ENCODE measurements around the gene RHOB.
"Not testable (repeated sequence)": the region's sequence is repeated elsewhere in the genome, so short reads cannot be mapped to it uniquely, and the experiment has no call there.

Gene RHOB

GRCh38 chr2:20410556-20411277 lies 36.2 kb upstream of the RHOB start:
- no peaks in the 10 kb centered on the region for H3K36me3 ChIP-seq (ENCODE audit: control insufficient read depth, insufficient read depth, low read length)
- no peaks in the 10 kb centered on the region for H3K9me3 ChIP-seq (ENCODE audit: control insufficient read depth, low read length)
- no peak overlapping the region for H3K4me2 ChIP-seq (ENCODE audit: low read length)
- no peak overlapping the region for H3K4me3 ChIP-seq (ENCODE audit: low read depth, low read length)
- TF ChIP-seq CTCF (IDR thresholded peaks at IDR 0.05): no peak
- no peak overlapping the region for H3K9ac ChIP-seq
- no peaks in the 10 kb centered on the region for H3K27me3 ChIP-seq (ENCODE audit: control insufficient read depth, insufficient read depth, low read length)
- no peaks in the 10 kb centered on the region for H3K79me2 ChIP-seq
- no peak overlapping the region for H2AFZ ChIP-seq
- H3K4me1 ChIP-seq: no peaks in the 10 kb centered on the region
- no peak overlapping the region for H3K27ac ChIP-seq

GRCh38 chr2:20411361-20411894 lies 35.4 kb upstream of the RHOB start:
- Histone ChIP-seq H3K36me3 (ENCODE audit: control insufficient read depth, insufficient read depth, low read length) (no peaks in the 10 kb centered on the region), H3K4me1 (no peaks in the 10 kb centered on the region), H3K9ac (no peak overlapping the region), H2AFZ (no peak overlapping the region), H3K4me3 (ENCODE audit: low read depth, low read length) (no peak overlapping the region), H3K79me2 (no peaks in the 10 kb centered on the region), H3K27me3 (ENCODE audit: control insufficient read depth, insufficient read depth, low read length) (no peaks in the 10 kb centered on the region), H3K27ac (no peak overlapping the region), H3K4me2 (ENCODE audit: low read length) (no peak overlapping the region), H3K9me3 (ENCODE audit: control insufficient read depth, low read length) (no peaks in the 10 kb centered on the region)
- peak; percentile 61 for TF ChIP-seq CTCF (IDR thresholded peaks at IDR 0.05)

GRCh38 chr2:20414806-20415205 lies 32.1 kb upstream of the RHOB start:
- Histone ChIP-seq H3K9me3 (ENCODE audit: control insufficient read depth, low read length) (no peaks in the 10 kb centered on the region), H3K9ac (no peak overlapping the region), H3K4me1 (no peaks in the 10 kb centered on the region), H2AFZ (no peak overlapping the region), H3K4me3 (ENCODE audit: low read depth, low read length) (no peak overlapping the region), H3K4me2 (ENCODE audit: low read length) (no peak overlapping the region), H3K27me3 (ENCODE audit: control insufficient read depth, insufficient read depth, low read length) (no peaks in the 10 kb centered on the region), H3K36me3 (ENCODE audit: control insufficient read depth, insufficient read depth, low read length) (no peaks in the 10 kb centered on the region), H3K27ac (no peak overlapping the region), H3K79me2 (no peaks in the 10 kb centered on the region)
- TF ChIP-seq CTCF (IDR thresholded peaks at IDR 0.05): no peak

GRCh38 chr2:20415511-20415918 lies 31.4 kb upstream of the RHOB start:
- H3K27me3 ChIP-seq (ENCODE audit: control insufficient read depth, insufficient read depth, low read length): no peaks in the 10 kb centered on the region
- no peak for TF ChIP-seq CTCF (IDR thresholded peaks at IDR 0.05)
- no peaks in the 10 kb centered on the region for H3K9me3 ChIP-seq (ENCODE audit: control insufficient read depth, low read length)

GRCh38 chr2:20416723-20417122 lies 30.2 kb upstream of the RHOB start:
- TF ChIP-seq CTCF (IDR thresholded peaks at IDR 0.05): no peak
- no peaks in the 10 kb centered on the region for H3K9me3 ChIP-seq (ENCODE audit: control insufficient read depth, low read length)
- no peaks in the 10 kb centered on the region for H3K27me3 ChIP-seq (ENCODE audit: control insufficient read depth, insufficient read depth, low read length)
- H3K36me3 ChIP-seq (ENCODE audit: control insufficient read depth, insufficient read depth, low read length): no peaks in the 10 kb centered on the region
- H3K4me3 ChIP-seq (ENCODE audit: low read depth, low read length): no peak overlapping the region
- no peak overlapping the region for H3K27ac ChIP-seq
- no peak overlapping the region for H3K4me2 ChIP-seq (ENCODE audit: low read length)
- H2AFZ ChIP-seq: no peak overlapping the region
- no peak overlapping the region for H3K9ac ChIP-seq
- no peaks in the 10 kb centered on the region for H3K79me2 ChIP-seq
- no peaks in the 10 kb centered on the region for H3K4me1 ChIP-seq

More at GRCh38 chr2:20415511-20415918, 31.4 kb upstream of the RHOB start:
- H3K4me2 ChIP-seq (ENCODE audit: low read length): no peak overlapping the region
- no peaks in the 10 kb centered on the region for H3K79me2 ChIP-seq
- H3K36me3 ChIP-seq (ENCODE audit: control insufficient read depth, insufficient read depth, low read length): no peaks in the 10 kb centered on the region
- no peaks in the 10 kb centered on the region for H3K4me1 ChIP-seq
- no peak overlapping the region for H3K4me3 ChIP-seq (ENCODE audit: low read depth, low read length)
- H3K9ac ChIP-seq: no peak overlapping the region
- H3K27ac ChIP-seq: no peak overlapping the region
- H2AFZ ChIP-seq: no peak overlapping the region

GRCh38 chr2:20417230-20417821 lies 29.5 kb upstream of the RHOB start:
- H3K4me2 ChIP-seq (ENCODE audit: low read length); H3K9me3 ChIP-seq (ENCODE audit: control insufficient read depth, low read length); H3K4me1 ChIP-seq; H3K4me3 ChIP-seq (ENCODE audit: low read depth, low read length); H3K27ac ChIP-seq; H3K79me2 ChIP-seq; H2AFZ ChIP-seq; H3K27me3 ChIP-seq (ENCODE audit: control insufficient read depth, insufficient read depth, low read length); H3K9ac ChIP-seq; H3K36me3 ChIP-seq (ENCODE audit: control insufficient read depth, insufficient read depth, low read length): not testable (repeated sequence)

Measured in parathyroid adenoma (tissue), 2 donors.